NB4 (cell line): ENCODE measurements around the gene CARD19.

Experiments
- DNase-seq: peaks from one replicate; pipeline ENCODE4 v3.0.0; 2010; ENCODE audit warnings: low read depth
- H3K4me3 ChIP-seq: one replicate; pipeline ENCODE4 v1.5.1; 2011; ENCODE audit warnings: mild to moderate bottlenecking, low read depth, low read length, moderate library complexity
- CTCF ChIP-seq: IDR thresholded peaks from one replicate; pipeline ENCODE4 v1.5.1; 2012; ENCODE audit warnings: low read depth, low read length
- MAX ChIP-seq: IDR thresholded peaks from 2 replicates; pipeline ENCODE4 v1.6.1; 2011; ENCODE audit warnings: low read depth, low read length
- MYC ChIP-seq: IDR thresholded peaks from 2 replicates; pipeline ENCODE4 v1.6.1; 2011; ENCODE audit warnings: low read depth, low read length
- POLR2A ChIP-seq: IDR thresholded peaks from 2 replicates; pipeline ENCODE4 v1.6.1; 2011; ENCODE audit warnings: mild to moderate bottlenecking; ENCODE audit not compliant: insufficient read length; ENCODE audit errors: extremely low read depth

Gene CARD19

GRCh38 chr9:93053781-93054331 is 42.2 kb upstream of the CARD19 start:
- DNase-seq: no peak
- no peak overlapping the region for H3K4me3 ChIP-seq
- TF ChIP-seq CTCF (no peak), MAX (no peak), POLR2A (no peak), MYC (no peak)

GRCh38 chr9:93054758-93055704 is 41.0 kb upstream of the CARD19 start:
- DNase-seq: no peak
- TF ChIP-seq POLR2A (no peak), MAX (no peak), MYC (no peak), CTCF (no peak)
- no peak overlapping the region for H3K4me3 ChIP-seq

GRCh38 chr9:93057042-93057702 is 38.8 kb upstream of the CARD19 start:
- no peak for DNase-seq
- H3K4me3 ChIP-seq: no peak overlapping the region
- TF ChIP-seq MAX (no peak), MYC (no peak), POLR2A (no peak), CTCF (no peak)

GRCh38 chr9:93057703-93058354 is 38.2 kb upstream of the CARD19 start:
- H3K4me3 ChIP-seq: no peak overlapping the region
- DNase-seq: no peak
- TF ChIP-seq MYC: no peak
- TF ChIP-seq POLR2A: no peak
- no peak for TF ChIP-seq MAX
- TF ChIP-seq CTCF: no peak

GRCh38 chr9:93058355-93059010 is 37.5 kb upstream of the CARD19 start, which contains the start of gene SUSD3:
SUSD3 (plus strand) TSS chr9:93058701; CDS start chr9:93058743, 42 bp downstream.
- TF ChIP-seq MYC: peak; percentile 65
- TF ChIP-seq CTCF: no peak
- peak; percentile 77 for TF ChIP-seq MAX
- TF ChIP-seq POLR2A: peak; percentile 75
- peak; percentile 88 for DNase-seq
- H3K4me3 ChIP-seq: peak within 1 kb of the TSS; percentile 77
